Measurements from ENCODE around the gene HBD.

DNA sequence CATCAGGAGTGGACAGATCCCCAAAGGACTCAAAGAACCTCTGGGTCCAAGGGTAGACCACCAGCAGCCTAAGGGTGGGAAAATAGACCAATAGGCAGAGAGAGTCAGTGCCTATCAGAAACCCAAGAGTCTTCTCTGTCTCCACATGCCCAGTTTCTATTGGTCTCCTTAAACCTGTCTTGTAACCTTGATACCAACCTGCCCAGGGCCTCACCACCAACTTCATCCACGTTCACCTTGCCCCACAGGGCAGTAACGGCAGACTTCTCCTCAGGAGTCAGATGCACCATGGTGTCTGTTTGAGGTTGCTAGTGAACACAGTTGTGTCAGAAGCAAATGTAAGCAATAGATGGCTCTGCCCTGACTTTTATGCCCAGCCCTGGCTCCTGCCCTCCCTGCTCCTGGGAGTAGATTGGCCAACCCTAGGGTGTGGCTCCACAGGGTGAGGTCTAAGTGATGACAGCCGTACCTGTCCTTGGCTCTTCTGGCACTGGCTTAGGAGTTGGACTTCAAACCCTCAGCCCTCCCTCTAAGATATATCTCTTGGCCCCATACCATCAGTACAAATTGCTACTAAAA is 7.5 kb downstream of the HBD start, which contains the start of gene HBB:
- no peak for TF ChIP-seq POLR2A (IDR thresholded peaks at IDR 0.05)
- TF ChIP-seq, protein P1, sequence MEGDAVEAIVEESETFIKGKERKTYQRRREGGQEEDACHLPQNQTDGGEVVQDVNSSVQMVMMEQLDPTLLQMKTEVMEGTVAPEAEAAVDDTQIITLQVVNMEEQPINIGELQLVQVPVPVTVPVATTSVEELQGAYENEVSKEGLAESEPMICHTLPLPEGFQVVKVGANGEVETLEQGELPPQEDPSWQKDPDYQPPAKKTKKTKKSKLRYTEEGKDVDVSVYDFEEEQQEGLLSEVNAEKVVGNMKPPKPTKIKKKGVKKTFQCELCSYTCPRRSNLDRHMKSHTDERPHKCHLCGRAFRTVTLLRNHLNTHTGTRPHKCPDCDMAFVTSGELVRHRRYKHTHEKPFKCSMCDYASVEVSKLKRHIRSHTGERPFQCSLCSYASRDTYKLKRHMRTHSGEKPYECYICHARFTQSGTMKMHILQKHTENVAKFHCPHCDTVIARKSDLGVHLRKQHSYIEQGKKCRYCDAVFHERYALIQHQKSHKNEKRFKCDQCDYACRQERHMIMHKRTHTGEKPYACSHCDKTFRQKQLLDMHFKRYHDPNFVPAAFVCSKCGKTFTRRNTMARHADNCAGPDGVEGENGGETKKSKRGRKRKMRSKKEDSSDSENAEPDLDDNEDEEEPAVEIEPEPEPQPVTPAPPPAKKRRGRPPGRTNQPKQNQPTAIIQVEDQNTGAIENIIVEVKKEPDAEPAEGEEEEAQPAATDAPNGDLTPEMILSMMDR (IDR thresholded peaks at IDR 0.05) = no peak
- no peak for TF ChIP-seq POLR2AphosphoS5 (IDR thresholded peaks at IDR 0.05; ENCODE audit: insufficient read depth in 1 of 2, low read depth in 1 of 2)

Data from vagina (tissue), 2 donors.